GM21367 (cell line): ENCODE data around the gene JAZF1.
"Not testable (repeated sequence)": the region's sequence is repeated elsewhere in the genome, so short reads cannot be mapped to it uniquely, and the experiment has no call there.

Source experiments
- ATAC-seq: cut with Tn5 transposase; IDR thresholded peaks from one replicate; pipeline ENCODE4 v1.9.1; 2021; ENCODE audit not compliant: unreplicated experiment

The JAZF1 gene

GRCh38 chr7:27948861-27949260, 231.7 kb downstream of the JAZF1 start:
- ATAC-seq, result no peak

- no peak for ATAC-seq
These were observed 232.9 kb downstream of the JAZF1 start for GRCh38 chr7:27947586-27948278.

GRCh38 chr7:27946351-27946750, 234.2 kb downstream of the JAZF1 start:
- ATAC-seq, result no peak

DNA sequence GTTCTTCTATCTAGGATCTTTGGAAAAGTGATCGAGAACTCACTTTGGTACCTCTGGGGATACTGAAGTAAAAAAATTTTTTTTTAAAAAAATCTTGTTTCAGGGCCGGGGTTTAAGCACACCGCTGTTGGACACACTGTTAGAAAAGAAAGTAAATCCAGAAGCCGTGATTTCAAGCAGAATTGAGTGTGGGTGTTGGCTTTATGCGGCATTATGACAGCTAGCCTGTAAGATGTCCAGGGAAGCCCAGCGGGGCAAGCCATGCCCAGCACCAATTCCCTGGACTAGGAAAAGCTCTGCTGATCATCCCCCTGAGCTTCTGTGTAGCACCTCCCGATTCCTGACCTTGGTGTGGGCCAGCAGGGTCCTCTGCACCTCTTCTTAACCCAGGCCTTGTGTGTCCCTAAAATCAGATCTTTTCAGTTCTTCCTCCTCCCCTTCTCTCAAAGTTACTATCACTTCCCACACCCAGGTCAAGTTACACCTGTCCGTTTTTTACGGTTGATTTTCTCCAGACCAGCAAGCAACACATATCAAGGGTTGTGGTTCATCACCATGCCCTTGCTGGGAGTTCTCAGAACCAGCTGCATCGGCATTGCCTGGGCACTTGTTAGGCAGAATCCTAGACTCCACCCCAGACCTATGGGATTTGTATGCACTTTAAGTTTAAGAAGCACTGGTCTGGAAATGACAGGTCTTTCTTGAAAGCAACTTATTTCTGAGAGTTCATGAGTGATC, 235.4 kb downstream of the JAZF1 start:
- ATAC-seq, result no peak

DNA sequence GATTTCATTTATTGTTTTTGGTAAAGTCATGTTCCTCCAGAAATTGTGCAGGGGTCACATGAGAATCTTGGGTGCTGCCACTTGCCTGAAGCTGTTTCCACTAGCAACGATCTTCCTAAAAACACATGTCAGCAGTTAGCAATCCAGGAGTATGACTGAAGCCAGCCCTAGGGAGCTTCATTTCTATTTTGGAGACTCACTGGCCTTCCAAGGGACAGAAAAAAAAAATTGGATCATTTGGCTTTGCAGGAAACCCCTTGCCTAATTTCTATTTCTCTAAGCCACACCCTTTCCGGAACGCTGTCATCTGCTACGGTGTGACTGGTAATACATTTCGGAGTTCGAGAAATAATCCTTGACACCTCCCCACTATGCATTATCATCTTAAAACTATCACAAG, 236.0 kb downstream of the JAZF1 start:
- no peak for ATAC-seq

DNA sequence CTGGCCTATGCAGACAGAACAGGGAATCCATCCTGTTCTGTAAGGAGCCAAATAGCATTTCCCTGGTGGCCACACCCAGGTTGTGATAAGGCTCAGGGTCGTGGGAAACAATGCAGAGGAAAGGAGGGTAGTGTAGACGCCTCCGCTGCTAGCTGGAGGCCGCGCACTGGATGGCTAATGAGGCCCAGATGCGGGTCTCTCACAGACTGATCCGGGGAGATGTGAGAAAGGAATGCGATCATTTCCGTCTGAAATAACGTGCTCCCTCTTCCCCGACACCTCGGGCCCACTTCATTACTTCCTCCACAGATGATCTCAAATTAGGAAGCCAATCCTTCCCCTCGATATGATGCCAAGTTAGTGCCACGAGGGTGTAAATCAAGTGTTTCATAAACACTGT, 237.4 kb downstream of the JAZF1 start:
- no peak for ATAC-seq

GRCh38 chr7:27942711-27943110, 237.9 kb downstream of the JAZF1 start:
- ATAC-seq, result no peak

GRCh38 chr7:27941522-27941921, 239.1 kb downstream of the JAZF1 start:
- no peak for ATAC-seq

DNA sequence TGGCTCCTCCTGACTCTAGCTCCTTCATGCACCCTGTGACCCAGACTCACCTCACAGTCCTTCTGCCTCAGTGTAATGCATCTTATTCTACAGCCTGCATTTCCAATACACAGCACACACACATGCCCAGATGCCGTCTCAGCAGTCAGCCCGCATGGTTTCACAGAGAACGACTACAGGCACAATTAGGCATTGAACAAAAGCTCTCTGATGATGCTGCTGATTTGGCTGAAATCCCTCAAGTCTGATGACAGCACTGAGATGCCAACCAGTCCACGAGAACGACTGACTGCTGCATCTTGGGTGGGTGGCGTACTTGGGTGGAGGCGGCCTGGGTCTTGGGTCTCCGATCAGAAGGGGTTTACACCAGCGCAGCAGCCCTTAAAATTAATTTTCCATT, 240.3 kb downstream of the JAZF1 start:
- ATAC-seq, result no peak

DNA sequence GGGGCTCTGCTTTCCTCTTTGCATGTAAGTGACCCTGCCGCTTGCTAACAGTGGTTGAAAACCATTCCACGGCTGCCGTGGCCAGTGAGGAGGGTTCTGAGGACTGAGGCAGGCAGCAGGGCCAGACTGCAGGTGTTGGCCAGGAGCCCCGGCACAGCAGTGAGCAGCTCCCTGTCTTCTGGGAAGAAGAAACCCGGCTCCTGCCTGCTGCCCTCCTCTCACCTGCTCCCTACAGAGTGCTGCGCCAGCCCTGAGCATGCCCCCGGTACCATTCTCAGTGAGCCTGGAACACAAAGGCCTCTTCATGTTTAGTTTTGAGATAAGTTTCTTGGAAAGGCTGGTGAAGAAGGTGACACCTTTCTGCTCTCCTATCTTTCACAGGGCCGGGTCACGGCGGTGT, 240.7 kb downstream of the JAZF1 start:
- no peak for ATAC-seq

DNA sequence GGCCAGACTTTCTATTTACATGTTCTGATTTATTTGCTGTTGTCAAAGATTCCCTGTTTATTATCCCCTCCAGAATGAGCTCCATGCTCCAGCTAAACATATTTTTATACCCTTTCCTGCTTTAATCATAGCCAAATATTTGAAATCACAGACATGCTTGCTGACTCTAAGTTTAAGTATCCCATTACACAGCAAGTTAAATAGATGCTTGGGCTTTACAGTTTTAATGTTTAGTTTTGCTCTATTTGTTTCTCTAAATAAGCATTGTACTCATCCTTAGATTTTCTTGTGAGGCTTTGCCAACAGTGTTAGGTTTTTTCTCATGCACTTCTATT, 243.9 kb downstream of the JAZF1 start:
- ATAC-seq, result no peak

DNA sequence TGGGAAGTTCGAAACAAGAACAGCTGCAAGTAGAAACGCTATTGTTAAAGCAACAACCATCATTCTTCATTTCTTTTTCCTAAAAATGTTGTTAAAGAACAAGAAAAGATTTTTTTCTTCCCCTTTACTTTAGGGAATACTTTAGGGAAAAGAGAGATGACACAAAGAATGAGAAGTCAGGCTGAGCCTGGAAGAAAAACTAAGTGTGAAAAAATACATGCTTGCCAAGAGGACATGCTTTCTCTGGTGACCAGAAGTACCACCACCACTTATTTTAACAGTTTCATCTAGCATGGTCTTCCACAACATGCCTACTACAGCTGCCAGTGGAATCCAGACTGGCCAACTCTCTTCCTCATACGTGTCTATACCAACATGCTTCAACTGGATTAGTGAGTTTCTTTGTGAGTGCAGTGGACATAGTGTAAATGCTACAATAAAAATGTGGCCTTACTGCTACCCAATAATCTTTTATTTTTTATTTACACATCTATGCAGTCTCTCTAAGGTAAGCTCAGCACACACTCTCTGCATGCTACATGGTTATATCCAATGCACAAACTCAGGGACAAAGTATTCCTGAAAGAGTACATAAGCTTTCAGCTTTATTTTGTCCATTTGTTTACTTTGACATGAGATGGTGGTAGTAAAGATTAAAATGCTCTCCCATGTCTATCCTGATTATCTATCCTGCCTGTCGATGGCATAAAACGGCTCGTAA, 244.4 kb downstream of the JAZF1 start:
- no peak for ATAC-seq

GRCh38 chr7:27933671-27934565, 246.7 kb downstream of the JAZF1 start:
- ATAC-seq, result no peak

- ATAC-seq, result no peak
These were observed 249.6 kb downstream of the JAZF1 start for GRCh38 chr7:27930910-27931476.

GRCh38 chr7:27929127-27929526, 251.5 kb downstream of the JAZF1 start:
- ATAC-seq, result no peak

GRCh38 chr7:27928001-27928400, 252.6 kb downstream of the JAZF1 start:
- no peak for ATAC-seq

DNA sequence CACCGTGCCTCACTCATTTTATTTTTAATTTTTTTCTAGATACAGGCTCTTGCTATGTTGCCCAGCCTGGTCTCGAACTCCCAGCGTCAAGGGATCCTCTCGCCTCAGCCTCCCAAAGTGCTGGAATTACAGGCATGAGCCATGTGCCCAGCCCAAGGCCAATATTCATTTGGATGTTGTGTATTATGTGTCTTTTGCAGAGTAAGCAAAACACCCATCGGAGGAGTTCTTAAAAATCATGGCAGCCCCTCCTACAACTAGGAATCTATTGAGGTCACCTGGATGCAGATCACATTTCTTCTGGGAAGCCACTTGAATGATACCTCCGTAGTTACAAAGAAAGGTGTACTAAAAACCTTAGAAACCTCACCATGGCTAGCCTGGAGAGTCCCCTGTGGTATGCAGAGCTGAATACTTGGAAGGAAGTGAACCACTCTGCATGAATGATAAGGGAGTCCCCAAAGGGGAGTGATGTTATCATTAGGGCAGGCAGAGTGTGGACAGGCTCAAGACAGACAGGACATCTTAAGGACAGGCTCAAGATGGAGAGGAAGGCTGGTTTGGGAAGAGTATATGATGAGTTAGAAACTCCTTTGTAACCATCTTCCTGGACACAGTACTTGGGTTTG, 254.9 kb downstream of the JAZF1 start:
- no peak for ATAC-seq

- no peak for ATAC-seq
These were observed 257.0 kb downstream of the JAZF1 start for GRCh38 chr7:27923642-27923980.

- ATAC-seq, result no peak
These were observed 257.5 kb downstream of the JAZF1 start for GRCh38 chr7:27922907-27923641.

- not testable (repeated sequence) for ATAC-seq
These were observed 258.2 kb downstream of the JAZF1 start for GRCh38 chr7:27922389-27922788.
